ENCODE data around the gene TMEM30A.

DNA sequence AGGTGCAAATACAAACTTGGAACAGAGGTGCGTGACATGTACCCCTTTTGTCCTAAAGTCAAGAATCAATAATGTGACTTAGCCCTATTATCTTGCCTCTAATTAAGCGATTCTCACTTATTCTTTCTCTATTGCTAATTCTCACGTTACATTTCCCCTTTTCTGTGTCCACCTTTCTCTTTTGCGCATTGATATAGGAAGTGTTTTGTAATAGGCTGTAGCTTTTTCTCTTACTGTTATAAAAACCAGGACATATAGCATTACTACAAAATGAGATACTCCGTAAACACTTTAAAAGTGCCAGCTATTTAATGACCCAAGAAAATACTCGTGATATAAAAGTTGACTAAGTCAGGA lies 669 bp upstream of the TMEM30A start:
- TF ChIP-seq, protein P1, sequence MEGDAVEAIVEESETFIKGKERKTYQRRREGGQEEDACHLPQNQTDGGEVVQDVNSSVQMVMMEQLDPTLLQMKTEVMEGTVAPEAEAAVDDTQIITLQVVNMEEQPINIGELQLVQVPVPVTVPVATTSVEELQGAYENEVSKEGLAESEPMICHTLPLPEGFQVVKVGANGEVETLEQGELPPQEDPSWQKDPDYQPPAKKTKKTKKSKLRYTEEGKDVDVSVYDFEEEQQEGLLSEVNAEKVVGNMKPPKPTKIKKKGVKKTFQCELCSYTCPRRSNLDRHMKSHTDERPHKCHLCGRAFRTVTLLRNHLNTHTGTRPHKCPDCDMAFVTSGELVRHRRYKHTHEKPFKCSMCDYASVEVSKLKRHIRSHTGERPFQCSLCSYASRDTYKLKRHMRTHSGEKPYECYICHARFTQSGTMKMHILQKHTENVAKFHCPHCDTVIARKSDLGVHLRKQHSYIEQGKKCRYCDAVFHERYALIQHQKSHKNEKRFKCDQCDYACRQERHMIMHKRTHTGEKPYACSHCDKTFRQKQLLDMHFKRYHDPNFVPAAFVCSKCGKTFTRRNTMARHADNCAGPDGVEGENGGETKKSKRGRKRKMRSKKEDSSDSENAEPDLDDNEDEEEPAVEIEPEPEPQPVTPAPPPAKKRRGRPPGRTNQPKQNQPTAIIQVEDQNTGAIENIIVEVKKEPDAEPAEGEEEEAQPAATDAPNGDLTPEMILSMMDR (conservative IDR thresholded peaks at IDR 0.05; ENCODE audit: low read depth, low read length), result no peak
- TF ChIP-seq EZH2phosphoT487 (IDR thresholded peaks at IDR 0.05; ENCODE audit: borderline replicate concordance, low read length) (no peak), EZH2 (IDR thresholded peaks at IDR 0.05; ENCODE audit: low read length, unreplicated experiment) (no peak)

Measured in PC-3 (cell line).